ENCODE data around the gene IRF2BP2. TPM values are rescaled to one million over a fixed set of nuclear protein-coding genes. Genes with fewer than 3 reads are reported as not detected.

Gene IRF2BP2
- total and polyA plus RNA-seq, 2 of the 13 experiments (the other 11 are each of a cell fraction or from before 2014, with no cell fraction given): 140 to 147 TPM

GRCh38 chr1:234610666-234611224 is 767 bp upstream of the IRF2BP2 start (continued):
- TF ChIP-seq ARID5B (CRISPR knock-in tag; IDR thresholded peaks at IDR 0.05) (peak; percentile 46; the same call in 1 of the 2 replicates), ZNF12 (CRISPR knock-in tag; IDR thresholded peaks at IDR 0.05) (no peak; the same call in 1 of the 2 replicates), SMAD1 (CRISPR knock-in tag; IDR thresholded peaks at IDR 0.05; ENCODE audit: borderline replicate concordance, low read depth) (peak; percentile 90; the same call in 1 of the 2 replicates), ZNF713 (CRISPR knock-in tag; IDR thresholded peaks at IDR 0.05) (no peak), ZNF335 (CRISPR knock-in tag; IDR thresholded peaks at IDR 0.05) (no peak), NFAT5 (CRISPR knock-in tag; IDR thresholded peaks at IDR 0.05) (peak; percentile 83), SRF (IDR thresholded peaks at IDR 0.05; ENCODE audit: low read depth, low read length) (no peak), NFE2 (CRISPR knock-in tag; IDR thresholded peaks at IDR 0.05) (no peak), ISX (CRISPR knock-in tag; conservative IDR thresholded peaks at IDR 0.05) (no peak), ZFX (CRISPR knock-in tag; IDR thresholded peaks at IDR 0.05; ENCODE audit: low read depth) (peak; percentile 75), PRMT3 (CRISPR knock-in tag; IDR thresholded peaks at IDR 0.05; ENCODE audit: borderline replicate concordance, low read depth) (no peak), IKZF1 (IDR thresholded peaks at IDR 0.05) (no peak), ZNF609 (CRISPR knock-in tag; IDR thresholded peaks at IDR 0.05; ENCODE audit: borderline replicate concordance) (0 out of 2 replicates have a peak, but pooled peaks have one; percentile 29), AGO1 (IDR thresholded peaks at IDR 0.05; ENCODE audit: low read depth, low read length, poor library complexity, severe bottlenecking) (peak; percentile 29), SP4 (CRISPR knock-in tag; IDR thresholded peaks at IDR 0.05) (peak; percentile 84), ZFP36L2 (CRISPR knock-in tag; IDR thresholded peaks at IDR 0.05) (no peak)

Measured in HepG2 (cell line).